ENCODE measurements around the gene PTBP2.
"Not testable (repeated sequence)": the region's sequence is repeated elsewhere in the genome, so short reads cannot be mapped to it uniquely, and the experiment has no call there.

The PTBP2 gene

DNA sequence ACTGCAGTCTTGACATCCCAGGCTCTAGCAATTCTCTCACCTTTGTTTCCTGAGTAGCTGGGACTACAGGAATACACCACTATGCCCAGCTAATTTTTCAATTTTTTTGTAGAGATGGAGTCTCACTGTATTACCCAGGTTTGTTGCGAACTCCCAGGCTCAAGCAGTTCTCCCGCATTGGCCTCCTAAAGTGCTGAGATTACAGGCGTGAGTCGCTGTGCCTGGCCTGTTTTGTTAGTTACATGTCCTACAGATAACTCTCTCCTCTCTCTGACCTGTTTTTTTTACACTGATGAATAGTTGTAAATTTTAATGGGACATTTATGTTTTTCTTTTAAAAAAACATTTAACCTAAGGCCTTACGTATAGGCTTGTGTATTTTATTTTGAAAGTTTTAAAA is 19.8 kb downstream of the PTBP2 start:
- DNase-seq = no peak

- no peak for DNase-seq
Observed at GRCh38 chr1:96746440-96747420, 25.1 kb downstream of the PTBP2 start.

DNA sequence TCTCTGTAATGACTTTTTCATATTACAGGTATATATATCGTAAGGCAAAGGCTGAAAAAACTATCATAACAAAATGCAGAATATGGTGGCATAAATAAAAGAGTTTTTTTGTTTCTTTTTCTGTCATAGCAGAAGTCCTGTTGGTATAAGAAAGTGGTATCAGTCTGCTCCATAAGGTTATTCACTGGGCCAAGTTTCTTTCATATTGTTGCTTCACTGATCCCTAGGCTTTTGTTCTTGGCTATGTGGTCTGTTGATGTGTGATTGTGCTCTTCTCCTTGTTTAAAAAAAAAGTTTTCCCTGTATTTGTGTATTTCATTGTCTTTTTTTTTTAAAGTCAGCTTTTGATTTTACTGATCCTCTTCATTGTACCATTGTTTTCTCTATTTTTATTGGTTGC is 26.0 kb downstream of the PTBP2 start:
- DNase-seq = no peak

GRCh38 chr1:96748078-96748477 is 26.5 kb downstream of the PTBP2 start:
- DNase-seq = no peak

- no peak for DNase-seq
Observed at GRCh38 chr1:96749618-96750017, 28.0 kb downstream of the PTBP2 start.

GRCh38 chr1:96752394-96752793 is 30.8 kb downstream of the PTBP2 start:
- DNase-seq = no peak

GRCh38 chr1:96756789-96757188 is 35.2 kb downstream of the PTBP2 start:
- DNase-seq = no peak

- not testable (repeated sequence) for DNase-seq
Observed at GRCh38 chr1:96762586-96762985, 41.0 kb downstream of the PTBP2 start.

DNA sequence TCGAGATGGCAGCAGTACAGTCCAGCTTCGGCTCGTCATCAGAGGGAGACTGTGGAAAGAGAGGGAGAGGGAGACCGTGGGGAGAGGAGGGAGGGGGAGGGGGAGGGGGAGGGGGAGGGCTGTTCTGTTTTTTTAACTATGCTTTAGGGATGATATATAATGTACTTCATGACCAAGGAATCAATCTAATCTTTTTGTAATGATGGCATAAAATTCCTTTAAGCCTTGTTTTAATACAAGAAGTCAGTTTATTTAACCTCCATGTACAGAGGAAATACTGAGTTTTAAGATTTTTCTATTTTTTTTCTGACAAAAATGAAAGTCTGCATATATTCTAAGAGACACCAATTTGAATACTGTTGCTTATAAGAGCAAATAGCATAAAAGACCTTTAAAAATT is 41.9 kb downstream of the PTBP2 start:
- DNase-seq = no peak

- DNase-seq = no peak
Observed at GRCh38 chr1:96764469-96764868, 42.9 kb downstream of the PTBP2 start.

GRCh38 chr1:96771847-96772246 is 50.3 kb downstream of the PTBP2 start:
- no peak for DNase-seq

DNA sequence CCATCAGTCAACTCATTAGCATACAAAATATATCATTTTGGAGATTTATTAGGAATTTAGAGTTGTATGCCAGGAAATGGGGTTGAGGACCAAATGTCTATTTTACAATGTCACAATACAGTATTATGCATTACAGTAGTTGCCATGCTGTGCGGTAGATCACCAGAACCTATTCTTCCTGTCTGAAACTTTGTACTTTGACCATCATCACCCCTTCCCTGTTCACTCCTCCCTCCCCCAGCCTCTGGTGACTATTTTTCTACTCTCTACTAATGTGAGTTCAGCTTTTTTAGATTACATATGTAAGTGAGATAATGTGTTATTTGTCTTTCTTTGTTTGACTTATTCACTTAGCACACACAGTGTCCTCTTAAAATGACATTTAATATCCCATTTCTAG is 50.8 kb downstream of the PTBP2 start:
- DNase-seq = no peak

DNA sequence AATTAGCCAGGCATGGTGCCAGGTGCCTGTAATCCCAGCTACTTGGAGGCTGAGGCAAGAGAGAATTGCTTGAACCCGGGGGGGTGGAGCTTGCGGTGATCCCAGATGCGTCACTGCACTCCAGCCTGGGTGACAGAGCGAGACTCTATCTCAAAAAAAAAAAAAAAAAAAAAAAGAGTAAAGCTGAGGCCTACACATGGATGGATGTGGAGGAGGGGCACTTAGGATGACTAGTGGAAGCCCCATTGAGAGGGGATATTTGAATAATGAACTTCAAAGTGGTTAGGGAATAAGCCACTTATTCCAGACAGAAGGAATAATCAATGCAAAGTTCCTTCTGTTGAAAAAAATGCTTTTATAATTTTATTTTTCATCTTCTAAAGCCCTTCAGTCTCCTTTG is 51.4 kb downstream of the PTBP2 start:
- no peak for DNase-seq

DNA sequence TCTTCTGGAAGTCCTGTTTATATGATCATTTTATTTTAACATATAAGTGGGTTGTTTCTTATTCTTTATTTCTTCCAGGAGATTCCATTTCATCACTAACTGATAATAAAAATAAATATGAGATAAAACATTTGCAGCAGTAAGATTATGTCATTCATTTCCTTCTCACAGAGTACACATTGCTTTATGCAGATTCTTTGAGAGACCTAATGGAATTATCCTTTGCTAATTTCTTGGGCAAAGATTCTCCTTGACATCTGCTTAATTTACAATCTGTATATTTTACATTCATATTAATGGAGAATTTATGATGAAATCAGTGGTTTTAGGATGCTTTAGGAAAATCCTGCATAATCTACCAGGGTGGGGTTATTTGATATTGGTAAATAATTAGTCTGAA is 60.6 kb downstream of the PTBP2 start:
- no peak for DNase-seq

- no peak for DNase-seq
Observed at GRCh38 chr1:96782856-96783255, 61.3 kb downstream of the PTBP2 start.

DNA sequence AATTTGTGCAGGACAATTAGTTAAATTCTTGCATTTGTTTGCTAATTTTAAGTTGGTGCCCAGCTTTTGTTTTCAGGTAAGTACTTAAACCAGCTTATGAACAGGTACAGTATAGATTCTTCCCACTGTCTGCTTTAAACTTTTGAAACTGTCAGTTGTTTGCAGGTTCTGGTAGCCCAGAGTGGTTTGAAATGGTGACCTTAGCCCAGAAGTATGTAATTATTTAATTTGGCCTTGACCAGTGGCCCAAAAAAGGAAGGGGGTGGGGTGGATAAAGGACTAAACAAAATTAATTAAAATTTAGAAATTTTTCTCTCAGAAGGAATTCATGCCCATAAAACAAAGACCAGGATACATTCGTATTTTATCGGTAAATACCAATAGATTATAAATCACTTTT is 69.0 kb downstream of the PTBP2 start:
- DNase-seq = no peak

DNA sequence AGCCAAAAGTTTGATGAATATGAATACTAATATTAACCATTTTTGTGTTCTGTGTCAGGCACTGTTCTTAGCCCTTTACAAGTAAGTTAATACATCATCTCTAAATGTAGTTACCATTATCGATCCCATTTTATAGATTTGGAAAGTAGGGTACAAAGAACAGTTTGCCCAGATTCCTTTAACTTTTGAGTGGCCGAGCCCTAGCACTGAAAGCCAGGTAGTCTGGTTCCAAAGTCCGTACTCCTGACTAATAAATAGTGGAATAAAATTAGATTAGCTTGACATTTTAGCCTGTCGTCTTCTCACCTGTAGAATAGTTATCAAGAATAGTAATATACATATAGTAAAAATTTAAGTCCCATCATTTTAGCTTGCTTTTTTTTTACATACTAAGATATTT is 70.6 kb downstream of the PTBP2 start:
- DNase-seq = no peak

DNA sequence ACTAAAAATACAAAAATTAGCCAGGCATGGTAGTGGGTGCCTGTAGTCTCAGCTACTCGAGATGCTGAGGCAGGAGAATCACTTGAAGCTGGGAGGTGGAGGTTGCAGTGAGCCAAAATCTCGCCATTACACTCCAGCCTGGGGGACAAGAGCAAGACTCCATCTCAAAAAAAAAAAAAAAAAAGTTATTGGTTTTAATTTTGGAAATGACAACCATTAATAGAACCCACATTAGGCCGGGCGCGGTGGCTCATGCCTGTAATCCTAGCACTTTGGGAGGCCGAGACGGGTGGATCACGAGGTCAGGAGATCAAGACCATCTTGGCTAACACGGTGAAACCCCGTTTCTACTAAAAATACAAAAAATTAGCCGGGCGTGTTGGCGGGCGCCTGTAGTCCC is 80.1 kb downstream of the PTBP2 start:
- not testable (repeated sequence) for DNase-seq

DNA sequence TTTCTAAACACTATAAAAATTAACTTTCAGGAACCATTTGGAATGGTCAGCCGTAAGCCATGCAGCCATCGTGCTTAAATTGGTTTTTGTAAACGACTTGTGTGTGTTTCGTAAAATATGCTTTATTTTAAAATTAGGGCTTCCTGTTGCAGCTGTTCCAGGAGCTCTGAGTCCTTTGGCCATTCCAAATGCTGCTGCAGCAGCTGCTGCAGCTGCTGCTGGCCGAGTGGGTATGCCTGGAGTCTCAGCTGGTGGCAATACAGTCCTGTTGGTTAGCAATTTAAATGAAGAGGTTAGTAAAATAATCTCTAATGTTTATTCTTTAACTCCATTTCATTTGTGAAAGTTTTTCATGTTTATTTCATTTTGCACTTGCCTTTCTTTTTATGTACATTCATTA is 83.1 kb downstream of the PTBP2 start:
- DNase-seq = no peak

DNA sequence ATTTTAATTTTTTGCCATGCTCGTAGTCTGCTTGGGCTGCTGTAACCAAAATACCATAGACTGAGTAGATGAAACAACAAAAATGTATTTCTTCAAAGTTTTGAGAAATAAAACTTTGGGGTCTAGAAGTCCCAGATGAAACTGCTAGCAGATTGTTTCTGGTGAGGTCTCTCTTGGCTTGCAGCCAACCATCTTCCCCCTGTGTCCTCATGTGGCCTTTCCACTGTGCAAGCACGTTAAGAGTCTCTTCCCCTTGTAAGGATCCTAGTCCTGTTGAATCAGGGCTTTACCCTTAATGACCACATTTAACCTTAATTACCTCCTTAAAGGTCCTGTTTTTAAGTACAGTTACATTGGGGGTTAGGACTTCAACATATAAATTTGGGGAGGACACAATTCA is 86.6 kb downstream of the PTBP2 start:
- no peak for DNase-seq

GRCh38 chr1:96815914-96816313 is 94.3 kb downstream of the PTBP2 start:
- no peak for DNase-seq

DNA sequence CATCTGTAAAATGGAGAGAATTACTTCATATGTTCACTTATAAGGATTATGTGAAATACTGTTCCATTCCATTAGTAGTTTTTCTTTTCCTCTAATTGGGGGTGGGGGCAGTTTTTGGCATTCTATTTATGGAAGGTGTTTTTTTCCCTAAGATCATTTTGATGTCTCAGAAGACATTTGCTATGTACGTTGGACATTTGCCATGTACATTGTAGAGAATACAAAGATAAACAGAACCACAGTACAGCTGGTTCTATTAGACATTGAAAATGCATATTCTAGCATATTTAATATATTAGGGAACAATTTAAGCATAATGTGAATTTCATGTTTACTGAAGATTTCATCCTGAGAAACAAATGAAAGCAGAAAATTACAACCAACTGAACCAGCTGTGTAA is 98.5 kb downstream of the PTBP2 start:
- no peak for DNase-seq

- DNase-seq = no peak
Observed at GRCh38 chr1:96820671-96821070, 99.1 kb downstream of the PTBP2 start.

DNA sequence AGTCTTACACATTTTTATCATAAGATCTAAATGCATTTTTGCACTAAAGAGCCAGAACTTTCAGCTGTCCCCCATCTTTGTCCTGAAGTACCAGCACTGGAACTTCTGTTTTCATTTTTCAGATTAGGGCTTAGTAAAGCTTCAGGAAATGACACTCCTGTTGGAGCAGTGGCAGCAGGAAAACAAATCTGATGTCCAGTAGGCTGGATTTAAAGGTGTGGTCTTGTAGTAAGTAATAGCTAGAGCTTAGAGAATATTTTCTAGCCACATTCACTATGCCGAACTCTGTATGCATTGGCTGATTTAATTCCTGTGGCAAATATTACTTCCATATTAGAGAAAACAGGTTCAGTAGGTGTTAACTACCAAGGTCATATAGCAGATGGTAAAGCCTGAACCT is 103.6 kb downstream of the PTBP2 start:
- no peak for DNase-seq

Data from stimulated activated CD4-positive, alpha-beta T cell treated with anti-CD3 and anti-CD28 coated beads, Interleukin-2, amount 100 ng/mL, for 48 hours (primary cell).